Caco-2 (cell line): ENCODE data around the gene FBXW12. TPM values are rescaled to one million over a fixed set of nuclear protein-coding genes. Genes with fewer than 3 reads are reported as not detected.

Experiments used
- BruUV-seq: library from RNA; stranded (reverse); fragments of 400-500 nt; replicated peaks from 2 replicates; lab custom pipeline; 2021; lab: Mats Ljungman, UMichigan
- CTCF ChIA-PET: fragments of 300-600 bp; sonication (Branson Sonifier 250); formaldehyde crosslinking; loops from one replicate; lab custom pipeline; 2022; ENCODE audit warnings: antibody characterized with exemption; lab: Charles Lee
- POLR2A ChIA-PET: fragments of 300-600 bp; sonication (Branson Sonifier 250); formaldehyde crosslinking; loops from one replicate; lab custom pipeline; 2022; ENCODE audit warnings: antibody characterized with exemption; lab: Charles Lee
- DNase-seq, 2 experiments: peaks; one replicate each; pipeline versions ENCODE4 v3.0.0 to v3.0.0-alpha.2; 2020 to 2022
- H3K27me3 ChIP-seq: replicated peaks from 2 replicates; pipeline ENCODE4 v1.6.0; 2011; ENCODE audit warnings: low read length; ENCODE audit not compliant: control insufficient read depth, insufficient read depth
- H3K36me3 ChIP-seq: 2 replicates; pipeline ENCODE4 v1.5.1; 2011; ENCODE audit warnings: low read length; ENCODE audit not compliant: control insufficient read depth, insufficient read depth
- H3K4me1 ChIP-seq: fragments of 250-450 bp; sonication (Bioruptor Pico); 2 replicates; pipeline ENCODE4 v1.5.1; 2020; ENCODE audit warnings: mild to moderate bottlenecking
- H3K4me3 ChIP-seq: 2 replicates; pipeline ENCODE4 v1.5.1; 2011; ENCODE audit warnings: low read depth, mild to moderate bottlenecking, control low read depth, low read length
- H3K9me3 ChIP-seq: fragments of 250-450 bp; sonication (Bioruptor Pico); 2 replicates; pipeline ENCODE4 v1.5.1; 2020; ENCODE audit warnings: mild to moderate bottlenecking, moderate library complexity
- H3K27ac Mint-ChIP-seq: one replicate; pipeline ENCODE4 v1.8.0; 2022; ENCODE audit warnings: mixed read lengths; ENCODE audit not compliant: unreplicated experiment
- H3K27me3 Mint-ChIP-seq: one replicate; pipeline ENCODE4 v1.8.0; 2022; ENCODE audit warnings: mixed read lengths; ENCODE audit not compliant: insufficient read depth, unreplicated experiment
- H3K36me3 Mint-ChIP-seq: one replicate; pipeline ENCODE4 v1.8.0; 2022; ENCODE audit warnings: mild to moderate bottlenecking, mixed read lengths; ENCODE audit not compliant: insufficient read depth, unreplicated experiment
- H3K4me1 Mint-ChIP-seq: one replicate; pipeline ENCODE4 v1.8.0; 2022; ENCODE audit warnings: low read depth, mixed read lengths; ENCODE audit not compliant: unreplicated experiment
- H3K4me3 Mint-ChIP-seq: one replicate; pipeline ENCODE4 v1.8.0; 2022; ENCODE audit warnings: mild to moderate bottlenecking, moderate library complexity, mixed read lengths; ENCODE audit not compliant: unreplicated experiment
- H3K9me3 Mint-ChIP-seq: one replicate; pipeline ENCODE4 v1.8.0; 2022; ENCODE audit warnings: mixed read lengths; ENCODE audit not compliant: unreplicated experiment
- intact Hi-C: fragments of 100-400 bp; cut with micrococcal nuclease; formaldehyde crosslinking; loops from one replicate; pipeline ENCODE4 v1.10.0; 2022; ENCODE audit not compliant: unreplicated experiment
- total RNA-seq: library from RNA; stranded (reverse); gene quantifications from 2 replicates; pipeline ENCODE4 v1.2.3, GENCODE V29; 2022
- TF ChIP-seq, protein P1 (sequence below), 2 experiments: fragments of 200-600 bp in 1 of 2; IDR thresholded peaks; 1 replicate in 1 of 2; 2 replicates in 1 of 2; pipeline versions ENCODE4 v1.5.1 to v1.8.0; 2011 to 2022; ENCODE audit warnings: antibody characterized with exemption in 1 of 2, control low read depth in 1 of 2, inconsistent platforms in 1 of 2, low read depth in 1 of 2, low read length in 1 of 2, mild to moderate bottlenecking in 1 of 2, moderate library complexity in 1 of 2; ENCODE audit not compliant: insufficient read depth in 1 of 2, severe bottlenecking in 1 of 2, unreplicated experiment in 1 of 2

The FBXW12 gene
- total RNA-seq, 1 experiment from 2014 or later, result 1.7 TPM

DNA sequence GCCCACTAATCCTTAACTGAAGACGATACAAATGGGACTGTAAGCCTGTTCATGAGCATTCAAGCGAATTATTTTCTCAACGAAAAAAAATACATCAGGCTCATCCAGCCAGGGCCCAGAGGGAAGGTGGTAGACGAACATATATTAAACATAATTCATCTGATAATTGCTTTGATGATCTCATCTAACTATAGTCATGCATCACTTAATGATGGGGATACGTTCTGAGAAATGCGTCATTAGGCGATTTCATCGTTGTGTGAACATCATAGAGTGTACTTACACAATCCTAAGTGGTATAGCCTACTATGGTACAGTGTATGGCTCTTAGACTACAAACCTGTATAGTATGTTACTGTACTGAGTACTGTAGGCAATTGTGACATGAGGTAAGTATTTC lies 28.6 kb upstream of the FBXW12 start:
- no peaks in the 10 kb centered on the region for H3K36me3 Mint-ChIP-seq
- H3K36me3 ChIP-seq, result no peaks in the 10 kb centered on the region
- H3K4me3 Mint-ChIP-seq, result no peak overlapping the region
- TF ChIP-seq, protein P1, sequence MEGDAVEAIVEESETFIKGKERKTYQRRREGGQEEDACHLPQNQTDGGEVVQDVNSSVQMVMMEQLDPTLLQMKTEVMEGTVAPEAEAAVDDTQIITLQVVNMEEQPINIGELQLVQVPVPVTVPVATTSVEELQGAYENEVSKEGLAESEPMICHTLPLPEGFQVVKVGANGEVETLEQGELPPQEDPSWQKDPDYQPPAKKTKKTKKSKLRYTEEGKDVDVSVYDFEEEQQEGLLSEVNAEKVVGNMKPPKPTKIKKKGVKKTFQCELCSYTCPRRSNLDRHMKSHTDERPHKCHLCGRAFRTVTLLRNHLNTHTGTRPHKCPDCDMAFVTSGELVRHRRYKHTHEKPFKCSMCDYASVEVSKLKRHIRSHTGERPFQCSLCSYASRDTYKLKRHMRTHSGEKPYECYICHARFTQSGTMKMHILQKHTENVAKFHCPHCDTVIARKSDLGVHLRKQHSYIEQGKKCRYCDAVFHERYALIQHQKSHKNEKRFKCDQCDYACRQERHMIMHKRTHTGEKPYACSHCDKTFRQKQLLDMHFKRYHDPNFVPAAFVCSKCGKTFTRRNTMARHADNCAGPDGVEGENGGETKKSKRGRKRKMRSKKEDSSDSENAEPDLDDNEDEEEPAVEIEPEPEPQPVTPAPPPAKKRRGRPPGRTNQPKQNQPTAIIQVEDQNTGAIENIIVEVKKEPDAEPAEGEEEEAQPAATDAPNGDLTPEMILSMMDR (IDR thresholded peaks at IDR 0.05; ENCODE audit: insufficient read depth in 1 of 2, low read depth in 1 of 2, low read length in 1 of 2, severe bottlenecking in 1 of 2, unreplicated experiment in 1 of 2), result no peak
- H3K9me3 ChIP-seq, result no peaks in the 10 kb centered on the region
- H3K27me3 ChIP-seq, result no peaks in the 10 kb centered on the region
- peaks cover 54% of the 10 kb centered on the region for H3K4me1 ChIP-seq
- H3K4me1 Mint-ChIP-seq, result peaks cover 43% of the 10 kb centered on the region
- DNase-seq, result no peak
- no peak overlapping the region for H3K4me3 ChIP-seq
- CTCF ChIA-PET, result no interaction called here
- POLR2A ChIA-PET, result interaction anchor here (0.7 kb wide), 1 partner anchor 1459 kb away, joined by 3 read pairs; no protein-coding TSS in a partner anchor
- peak overlapping the region; percentile 62 for H3K27ac Mint-ChIP-seq
- BruUV-seq, result no TSS peak
- H3K9me3 Mint-ChIP-seq, result no peaks in the 10 kb centered on the region
- intact Hi-C loops, result no loop called here
- H3K27me3 Mint-ChIP-seq, result no peaks in the 10 kb centered on the region

DNA sequence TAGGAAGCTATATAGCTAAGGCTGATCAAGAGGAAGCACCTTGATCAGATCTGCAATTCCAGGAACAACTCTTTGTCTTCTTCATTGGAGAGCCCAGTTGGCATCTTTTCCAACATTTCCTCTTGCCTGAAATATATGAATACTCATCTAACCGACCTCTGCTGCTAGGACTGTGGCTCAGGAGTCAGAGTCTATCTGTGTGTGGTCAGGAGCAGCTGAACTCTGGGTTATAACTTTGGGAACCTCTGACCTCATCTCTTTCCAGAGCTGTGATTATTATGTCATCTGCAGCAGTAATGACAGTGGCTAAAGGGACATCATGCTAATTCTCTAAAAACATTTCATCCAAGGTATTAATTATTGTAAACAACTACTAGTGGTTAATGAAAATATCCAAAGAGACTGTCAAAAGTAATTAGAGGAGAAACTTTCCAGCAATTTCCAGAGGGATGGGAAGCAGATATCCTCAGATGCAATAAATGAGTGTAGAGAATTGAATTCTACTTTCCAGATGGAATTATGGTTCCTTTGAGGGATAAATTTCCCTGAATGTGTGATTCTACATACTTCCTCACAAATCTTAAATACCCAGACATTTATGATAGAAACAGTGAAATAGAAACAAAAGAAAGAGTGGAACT lies 27.0 kb upstream of the FBXW12 start:
- no peaks in the 10 kb centered on the region for H3K36me3 Mint-ChIP-seq
- H3K4me1 Mint-ChIP-seq, result peaks cover 43% of the 10 kb centered on the region
- POLR2A ChIA-PET, result no interaction called here
- peaks cover 54% of the 10 kb centered on the region for H3K4me1 ChIP-seq
- no peak for DNase-seq
- BruUV-seq, result no TSS peak
- H3K27ac Mint-ChIP-seq, result peak overlapping the region; percentile 75
- no peaks in the 10 kb centered on the region for H3K9me3 ChIP-seq
- no peaks in the 10 kb centered on the region for H3K27me3 Mint-ChIP-seq
- intact Hi-C loops, result loop anchor here (5.0 kb wide), 1 partner anchor 43 kb away; the partner anchor contains the start of gene NME6
- CTCF ChIA-PET, result no interaction called here
- H3K9me3 Mint-ChIP-seq, result no peaks in the 10 kb centered on the region
- H3K36me3 ChIP-seq, result no peaks in the 10 kb centered on the region
- H3K4me3 Mint-ChIP-seq, result no peak overlapping the region
- no peaks in the 10 kb centered on the region for H3K27me3 ChIP-seq
- H3K4me3 ChIP-seq, result no peak overlapping the region
- TF ChIP-seq, protein P1 (IDR thresholded peaks at IDR 0.05; ENCODE audit: insufficient read depth in 1 of 2, low read depth in 1 of 2, low read length in 1 of 2, severe bottlenecking in 1 of 2, unreplicated experiment in 1 of 2), result no peak

DNA sequence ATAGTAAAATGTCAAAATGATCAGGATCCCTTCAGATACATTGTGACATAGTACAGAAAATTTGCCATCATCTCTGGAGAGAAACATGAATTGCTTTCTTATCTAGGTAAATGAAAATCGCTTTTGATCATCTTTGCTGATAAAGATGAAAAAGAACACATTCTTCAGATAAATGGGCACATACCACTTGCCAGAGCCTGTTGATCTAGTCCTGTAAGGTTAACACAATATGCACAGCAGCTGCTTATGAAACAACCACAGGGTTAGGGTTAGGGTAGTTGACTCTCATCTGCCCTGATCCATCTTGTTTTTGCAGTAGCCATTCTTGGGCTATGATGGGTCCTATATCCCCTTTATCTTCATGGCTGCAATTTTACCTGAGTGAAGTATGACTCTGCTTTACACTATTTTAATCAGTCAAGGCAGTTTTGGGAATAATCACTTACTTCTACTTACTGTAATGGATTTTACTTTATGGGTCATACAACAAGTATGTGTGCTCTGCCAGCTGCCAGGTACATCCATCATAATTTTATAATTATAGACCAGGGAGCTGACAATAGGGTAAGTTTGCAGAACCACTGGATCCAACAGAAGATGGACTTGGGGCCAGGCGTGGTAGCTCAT lies 26.0 kb upstream of the FBXW12 start:
- CTCF ChIA-PET, result interaction anchor here (1.3 to 2.4 kb wide), 2 partner anchors 27 to 90 kb away, joined by 5 read pairs; no protein-coding TSS in a partner anchor
- peak overlapping the region; percentile 75 for H3K27ac Mint-ChIP-seq
- no peaks in the 10 kb centered on the region for H3K9me3 Mint-ChIP-seq
- H3K4me3 Mint-ChIP-seq, result no peak overlapping the region
- H3K4me1 ChIP-seq, result peaks cover 54% of the 10 kb centered on the region
- H3K27me3 Mint-ChIP-seq, result no peaks in the 10 kb centered on the region
- DNase-seq, result peak; percentile 66 to 68
- intact Hi-C loops, result loop anchor here (1.0 to 5.0 kb wide), 3 partner anchors 10 to 44 kb away; partner anchors contain the start of genes FBXW12 and NME6
- H3K27me3 ChIP-seq, result no peaks in the 10 kb centered on the region
- H3K4me1 Mint-ChIP-seq, result peaks cover 43% of the 10 kb centered on the region
- no peak overlapping the region for H3K4me3 ChIP-seq
- TF ChIP-seq, protein P1 (IDR thresholded peaks at IDR 0.05; ENCODE audit: insufficient read depth in 1 of 2, low read depth in 1 of 2, low read length in 1 of 2, severe bottlenecking in 1 of 2, unreplicated experiment in 1 of 2), result no peak
- no TSS peak for BruUV-seq
- POLR2A ChIA-PET, result no interaction called here
- H3K36me3 ChIP-seq, result no peaks in the 10 kb centered on the region
- no peaks in the 10 kb centered on the region for H3K36me3 Mint-ChIP-seq
- no peaks in the 10 kb centered on the region for H3K9me3 ChIP-seq
